ENCODE data around the gene EXOC2.
"Not testable (repeated sequence)": the region's sequence is repeated elsewhere in the genome, so short reads cannot be mapped to it uniquely, and the experiment has no call there.

The EXOC2 gene

GRCh38 chr6:701700-702479 is 9.0 kb upstream of the EXOC2 start:
- TF ChIP-seq CTCF (conservative IDR thresholded peaks at IDR 0.05) (no peak; the same call in 1 of the 2 replicates), ZFX (IDR thresholded peaks at IDR 0.05) (no peak)
- no peak overlapping the region for H3K27ac ChIP-seq

GRCh38 chr6:701215-701614 is 8.3 kb upstream of the EXOC2 start:
- no peak for TF ChIP-seq ZFX (IDR thresholded peaks at IDR 0.05)
- TF ChIP-seq CTCF (conservative IDR thresholded peaks at IDR 0.05) = no peak
- no peak overlapping the region for H3K27ac ChIP-seq

GRCh38 chr6:700490-700889 is 7.6 kb upstream of the EXOC2 start:
- TF ChIP-seq ZFX (IDR thresholded peaks at IDR 0.05) = no peak
- H3K27ac ChIP-seq = no peak overlapping the region

- no peak overlapping the region for H3K27ac ChIP-seq
- no peak for TF ChIP-seq ZFX (IDR thresholded peaks at IDR 0.05)
- TF ChIP-seq CTCF (conservative IDR thresholded peaks at IDR 0.05) = no peak
These were observed 6.4 kb upstream of the EXOC2 start for GRCh38 chr6:699319-699718.

GRCh38 chr6:694431-695126 is 1.6 kb upstream of the EXOC2 start:
- H3K27ac ChIP-seq = not testable (repeated sequence)

GRCh38 chr6:693723-694009 is 727 bp upstream of the EXOC2 start:
- H3K27ac ChIP-seq = peak overlapping the region; percentile 68
- TF ChIP-seq CTCF (conservative IDR thresholded peaks at IDR 0.05) (no peak), ZFX (IDR thresholded peaks at IDR 0.05) (no peak)

- peak overlapping the region; percentile 68 for H3K27ac ChIP-seq
- TF ChIP-seq ZFX (IDR thresholded peaks at IDR 0.05) = no peak
- TF ChIP-seq CTCF (conservative IDR thresholded peaks at IDR 0.05) = no peak
These were observed 535 bp downstream of the EXOC2 start for GRCh38 chr6:692356-692851.

- no peak for TF ChIP-seq CTCF (conservative IDR thresholded peaks at IDR 0.05)
- TF ChIP-seq ZFX (IDR thresholded peaks at IDR 0.05) = no peak
- no peak overlapping the region for H3K27ac ChIP-seq
These were observed 3.7 kb downstream of the EXOC2 start for GRCh38 chr6:689223-689622.

Measured in C4-2B (cell line).